ENCODE data around the gene UGGT1.
"Not testable (repeated sequence)": the region's sequence is repeated elsewhere in the genome, so short reads cannot be mapped to it uniquely, and the experiment has no call there.

The UGGT1 gene

GRCh38 chr2:128208023-128208422 lies 117.0 kb downstream of the UGGT1 start:
- no peak for DNase-seq (ENCODE audit: low read depth in 2 of 2)
- no peak for TF ChIP-seq CTCF (IDR thresholded peaks at IDR 0.05; ENCODE audit: low read depth, low read length)
- H3K4me3 ChIP-seq (replicated peaks in 1 of 2; ENCODE audit: low read depth in 2 of 2, low read length in 2 of 2), result no peak overlapping the region

DNA sequence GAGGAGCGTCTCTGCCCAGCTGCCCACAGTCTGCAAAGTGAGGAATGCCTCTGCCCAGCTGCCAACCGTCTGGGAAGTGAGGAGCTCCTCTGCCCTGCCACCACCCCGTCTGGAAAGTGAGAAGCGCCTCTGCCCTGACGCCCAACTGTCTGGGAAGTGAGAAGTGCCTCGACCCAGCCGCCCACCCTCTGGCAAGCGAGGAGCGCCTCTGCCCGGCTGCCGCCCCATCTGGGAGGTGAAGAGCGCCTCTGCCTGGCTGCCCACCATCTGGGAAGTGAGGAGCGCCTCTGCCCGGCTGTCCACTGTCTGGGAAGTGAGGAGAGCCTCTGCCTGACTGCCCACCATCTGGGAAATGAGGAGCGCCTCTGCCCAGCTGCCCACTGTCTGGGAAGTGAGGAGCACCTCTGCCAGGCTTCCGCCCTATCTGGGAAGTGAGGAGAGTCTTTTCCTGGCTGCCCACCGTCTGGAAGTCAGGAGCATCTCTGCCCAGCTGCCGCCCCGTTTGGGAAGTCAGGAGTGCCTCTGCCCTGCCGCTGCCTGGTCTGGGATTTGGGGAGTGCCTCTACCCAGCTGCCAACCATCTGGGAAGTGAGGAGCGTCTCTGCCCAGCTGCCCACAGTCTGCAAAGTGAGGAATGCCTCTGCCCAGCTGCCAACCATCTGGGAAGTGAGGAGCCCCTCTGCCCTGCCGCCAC lies 117.8 kb downstream of the UGGT1 start:
- not testable (repeated sequence) for H3K4me3 ChIP-seq (replicated peaks in 1 of 2; ENCODE audit: low read depth in 2 of 2, low read length in 2 of 2); DNase-seq (ENCODE audit: low read depth in 2 of 2)

- no peak overlapping the region for H3K4me3 ChIP-seq (replicated peaks in 1 of 2; ENCODE audit: low read depth in 2 of 2, low read length in 2 of 2)
- no peak for TF ChIP-seq CTCF (IDR thresholded peaks at IDR 0.05; ENCODE audit: low read depth, low read length)
- DNase-seq (ENCODE audit: low read depth in 2 of 2), result no peak
Observed at GRCh38 chr2:128214251-128214650, 123.3 kb downstream of the UGGT1 start.

DNA sequence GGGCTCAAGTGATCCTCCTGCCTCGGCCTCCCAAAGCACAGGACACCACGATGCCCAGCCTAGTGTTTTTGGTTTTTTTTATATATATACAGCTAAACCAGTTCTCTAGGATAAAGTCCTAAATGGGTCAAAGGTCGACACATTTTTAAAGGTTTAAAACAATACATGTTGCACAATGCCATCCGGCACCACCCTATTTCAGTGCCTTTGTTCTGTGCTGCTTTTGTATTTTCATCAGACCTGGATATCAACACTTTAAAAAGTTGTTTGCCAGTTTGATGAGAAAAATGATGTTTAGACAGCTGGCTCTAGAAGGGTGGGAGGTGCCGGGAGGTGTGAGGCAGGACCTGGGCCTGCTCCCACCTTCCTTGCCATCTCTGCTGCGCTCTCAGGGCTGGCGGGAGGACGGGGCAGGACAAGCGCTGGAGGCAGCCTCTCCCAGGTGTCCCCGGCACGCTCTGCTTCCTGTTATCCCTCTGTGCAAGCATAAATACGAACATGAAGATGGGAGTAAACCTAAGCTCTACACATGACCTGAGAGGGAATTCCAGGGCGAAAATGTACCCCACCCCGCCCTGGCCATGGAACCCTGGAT lies 124.0 kb downstream of the UGGT1 start:
- no peak for TF ChIP-seq CTCF (IDR thresholded peaks at IDR 0.05; ENCODE audit: low read depth, low read length)
- DNase-seq (ENCODE audit: low read depth in 2 of 2), result no peak

GRCh38 chr2:128215897-128216642 lies 125.1 kb downstream of the UGGT1 start:
- no peak for DNase-seq (ENCODE audit: low read depth in 2 of 2)
- H3K4me3 ChIP-seq (replicated peaks in 1 of 2; ENCODE audit: low read depth in 2 of 2, low read length in 2 of 2), result no peak overlapping the region
- TF ChIP-seq CTCF (IDR thresholded peaks at IDR 0.05; ENCODE audit: low read depth, low read length), result no peak

More for the DNA sequence above, 124.0 kb downstream of the UGGT1 start:
- H3K4me3 ChIP-seq (replicated peaks in 1 of 2; ENCODE audit: low read depth in 2 of 2, low read length in 2 of 2), result no peak overlapping the region

DNA sequence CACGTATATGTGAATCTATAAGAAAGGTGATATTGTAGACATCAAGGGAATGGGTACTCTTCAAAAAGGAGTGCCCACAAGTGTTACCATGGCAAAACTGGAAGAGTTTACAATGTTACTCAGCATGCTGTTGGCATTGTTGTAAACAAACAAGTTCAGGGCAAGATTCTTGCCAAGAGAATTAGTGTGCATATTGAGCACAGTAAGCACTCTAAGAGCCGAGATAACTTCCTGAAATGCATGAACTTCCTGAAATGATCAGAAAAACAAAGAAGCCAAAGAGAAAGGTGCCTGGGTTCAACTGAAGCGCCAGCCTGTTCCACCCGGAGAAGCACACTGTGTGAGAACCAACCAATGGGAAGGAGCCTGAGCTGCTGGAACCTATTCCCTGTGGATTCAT lies 126.7 kb downstream of the UGGT1 start:
- H3K4me3 ChIP-seq (replicated peaks in 1 of 2; ENCODE audit: low read depth in 2 of 2, low read length in 2 of 2), result no peak overlapping the region
- DNase-seq (ENCODE audit: low read depth in 2 of 2), result no peak
- TF ChIP-seq CTCF (IDR thresholded peaks at IDR 0.05; ENCODE audit: low read depth, low read length), result no peak

DNA sequence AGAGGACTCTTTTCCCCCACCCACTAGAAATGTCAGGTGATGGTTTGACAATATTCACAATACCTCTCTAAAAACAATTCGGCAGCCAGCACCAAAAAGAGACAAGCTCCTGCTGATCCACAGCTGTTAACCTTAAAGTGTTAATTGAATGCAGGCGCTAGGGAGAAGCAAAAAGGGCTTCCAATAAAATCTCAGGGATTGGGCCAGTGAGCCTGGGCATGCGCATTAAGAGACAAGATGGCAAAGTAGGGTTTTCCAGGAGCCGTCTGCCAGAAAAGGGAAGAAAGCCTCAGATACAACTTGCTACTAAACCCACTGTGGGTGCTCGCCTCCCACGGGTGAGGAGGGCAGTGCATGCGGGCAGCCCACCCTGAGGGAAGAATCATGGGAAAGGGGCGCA lies 128.9 kb downstream of the UGGT1 start:
- no peak overlapping the region for H3K4me3 ChIP-seq (replicated peaks in 1 of 2; ENCODE audit: low read depth in 2 of 2, low read length in 2 of 2)
- no peak for DNase-seq (ENCODE audit: low read depth in 2 of 2)
- TF ChIP-seq CTCF (IDR thresholded peaks at IDR 0.05; ENCODE audit: low read depth, low read length), result no peak

Data from cardiac fibroblast (primary cell).